ENCODE results near the gene EPX. TPM values are rescaled to one million over a fixed set of nuclear protein-coding genes. Genes with fewer than 3 reads are reported as not detected.

EPX gene
- total RNA-seq, 5 donors from 2014 or later (not counting 1 experiment from before 2014, with no cell fraction given): 0.13 TPM; not detected in 4

DNA sequence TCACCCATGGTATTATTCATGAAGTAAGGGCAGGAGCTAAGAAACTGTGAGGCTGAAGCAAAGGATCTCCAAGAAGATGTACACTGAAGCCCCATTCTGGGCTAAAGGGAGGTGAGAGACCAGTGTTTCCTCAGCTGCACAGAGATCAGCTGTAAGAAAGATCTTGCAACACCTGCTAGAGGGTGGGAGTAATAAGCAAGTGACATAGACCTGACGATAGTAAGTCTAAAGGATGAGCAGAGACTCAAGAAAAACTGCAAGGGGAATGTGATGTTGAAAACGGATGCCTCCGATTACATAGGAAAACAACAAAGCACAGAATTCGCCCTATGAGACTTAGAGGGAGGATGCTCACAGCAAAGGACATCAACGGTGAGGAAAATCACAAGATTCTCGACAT lies 25.8 kb upstream of the EPX start, which contains the start of gene OR4D2:
Gene OR4D2 (plus strand): TSS at position 301 of the 400 bp plus-strand sequence. CDS start 2,674 bp downstream, outside the sequence.
- Mint-ChIP-seq H3K4me1 (peaks cover 45 to 62% (median 57%) of the 10 kb centered on the region in 3 donors), H3K27me3 (peaks cover 0 to 3% of the 10 kb centered on the region in 2 donors), H3K36me3 (no peaks in the 10 kb centered on the region), H3K9me3 (peaks cover 0 to 5% (median 0%) of the 10 kb centered on the region in 3 donors), H3K4me3 (peak within 1 kb of the TSS in 1 of 3 donors; percentile 47), H3K27ac (peak within 1 kb of the TSS in 1 of 2 donors; percentile 74)
- Histone ChIP-seq H3K9me3 (no peaks in the 10 kb centered on the region), H3K4me3 (ENCODE audit: control insufficient read depth in 1 of 2, extremely low read depth in 1 of 2, low read length in 1 of 2) (no peak within 1 kb of the TSS), H3K27me3 (replicated peaks in 1 of 2; ENCODE audit: control insufficient read depth in 2 of 2, extremely low read depth in 1 of 2, insufficient read depth in 2 of 2, low read length in 1 of 2) (peaks cover 0 to 2% of the 10 kb centered on the region in 2 experiments), H3K36me3 (ENCODE audit: control insufficient read depth in 2 of 2, extremely low read depth in 1 of 2, insufficient read depth in 1 of 2, low read length in 1 of 2) (no peaks in the 10 kb centered on the region), H3K27ac (ENCODE audit: low read length) (no peak within 1 kb of the TSS), H3K4me1 (ENCODE audit: control insufficient read depth in 1 of 2, extremely low read depth in 1 of 2, insufficient read depth in 2 of 2, low read length in 2 of 2) (peaks cover 18 to 30% of the 10 kb centered on the region in 2 experiments)
- 82% methylated on average over 3 of the region's 6 CpGs for WGBS (ENCODE audit: insufficient coverage)
- DNase-seq: no peak
- CTCF ChIA-PET: interaction anchor here in 1 of 2 donors (0.6 kb wide), 1 partner anchor 418 kb away, joined by 10 read pairs; no protein-coding TSS in a partner anchor
- ATAC-seq (replicated peaks in 1 of 4): no peak
- POLR2A ChIA-PET: no interaction called here

DNA sequence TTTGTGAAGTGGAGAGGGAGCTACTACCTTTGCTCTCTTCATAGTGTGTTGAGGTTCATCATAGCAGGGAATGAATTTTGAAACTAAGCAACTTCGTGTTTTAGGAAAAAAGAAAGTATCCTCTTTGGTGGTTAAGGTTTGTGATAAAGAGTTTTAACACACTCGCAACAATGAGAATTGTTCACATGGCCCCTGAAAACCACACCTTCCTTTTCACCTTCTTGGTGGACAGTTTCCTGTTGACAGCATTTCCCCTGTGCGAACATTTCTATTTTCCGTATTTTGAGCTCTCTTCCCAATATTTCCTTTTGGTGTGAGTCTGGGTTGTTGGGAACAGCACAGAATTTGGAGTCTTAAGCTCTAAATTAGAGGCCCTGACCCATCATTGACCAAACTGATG lies 21.9 kb upstream of the EPX start:
- ChIA-PET CTCF (interaction anchor here (0.9 to 3.2 kb wide), 8 partner anchors 17 to 171 kb away, joined by 3 to 38 read pairs (median 4); no protein-coding TSS in a partner anchor), POLR2A (interaction anchor here (0.6 to 1.0 kb wide), 3 partner anchors 40 to 265 kb away, joined by 3 to 11 read pairs (median 4); no protein-coding TSS in a partner anchor)
- H3K9me3 ChIP-seq: no peaks in the 10 kb centered on the region
- WGBS (ENCODE audit: insufficient coverage): no CpG with 5 or more reads among the region's 4 CpGs
- DNase-seq (peak in 1 of 35 experiments; percentile 30), ATAC-seq (replicated peaks in 1 of 4) (peak in 2 of 4 experiments; percentile 49 to 67)
- peak overlapping the region; percentile 73 for H3K27ac ChIP-seq (ENCODE audit: low read length)
- Mint-ChIP-seq H3K4me1 (peaks cover 53 to 67% (median 61%) of the 10 kb centered on the region in 3 donors), H3K27ac (peak overlapping the region; percentile 94 to 98), H3K9me3 (peaks cover 0 to 5% (median 0%) of the 10 kb centered on the region in 3 donors), H3K4me3 (peak overlapping the region; percentile 0 to 73 (median 42)), H3K27me3 (peaks cover 1 to 3% of the 10 kb centered on the region in 2 donors), H3K36me3 (no peaks in the 10 kb centered on the region)
- H3K36me3 ChIP-seq (ENCODE audit: control insufficient read depth in 2 of 2, extremely low read depth in 1 of 2, insufficient read depth in 1 of 2, low read length in 1 of 2): no peaks in the 10 kb centered on the region
- H3K4me1 ChIP-seq (ENCODE audit: control insufficient read depth in 1 of 2, extremely low read depth in 1 of 2, insufficient read depth in 2 of 2, low read length in 2 of 2): peaks cover 23 to 39% of the 10 kb centered on the region in 2 experiments
- no peak overlapping the region for H3K4me3 ChIP-seq (ENCODE audit: control insufficient read depth in 1 of 2, extremely low read depth in 1 of 2, low read length in 1 of 2)
- peaks cover 0 to 3% of the 10 kb centered on the region in 2 experiments for H3K27me3 ChIP-seq (replicated peaks in 1 of 2; ENCODE audit: control insufficient read depth in 2 of 2, extremely low read depth in 1 of 2, insufficient read depth in 2 of 2, low read length in 1 of 2)

DNA sequence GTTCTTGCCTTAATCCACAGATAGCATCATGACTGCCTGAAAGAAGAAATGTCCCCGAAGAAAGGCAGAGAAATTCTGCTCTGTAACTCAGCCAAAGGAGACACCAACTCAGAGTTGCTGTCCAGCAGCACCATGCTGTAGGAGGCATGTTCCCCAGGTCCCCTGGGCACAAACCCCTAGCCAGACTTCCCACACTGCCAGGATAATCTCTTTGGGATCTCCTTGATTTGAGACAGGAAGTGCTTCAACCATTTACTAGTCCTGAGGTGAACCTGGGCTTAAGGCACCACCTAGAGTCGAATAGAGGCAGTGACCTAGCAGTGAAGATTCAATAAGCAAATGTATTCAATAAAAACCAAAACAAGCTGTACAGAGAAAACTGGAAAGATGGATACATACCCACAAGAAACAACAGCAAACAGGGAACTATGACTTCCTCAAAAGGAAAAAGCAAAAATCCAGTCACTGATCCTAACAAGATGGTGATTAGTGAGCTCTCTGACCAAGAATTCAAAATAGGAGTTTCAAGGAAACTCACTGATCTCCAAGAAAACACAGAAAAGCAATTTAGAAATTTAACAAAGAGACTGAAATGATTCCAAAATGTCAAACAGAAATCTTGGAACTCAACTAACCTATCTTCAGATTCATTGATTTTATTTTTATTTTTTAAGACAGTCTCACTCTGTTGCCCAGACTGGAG lies 20.0 kb upstream of the EPX start:
- Mint-ChIP-seq H3K36me3 (no peaks in the 10 kb centered on the region), H3K4me1 (peaks cover 42 to 49% (median 45%) of the 10 kb centered on the region in 3 donors), H3K9me3 (peaks cover 0 to 5% (median 0%) of the 10 kb centered on the region in 3 donors), H3K27me3 (peaks cover 6 to 9% of the 10 kb centered on the region in 2 donors), H3K27ac (peak overlapping the region; percentile 64 to 90), H3K4me3 (peak overlapping the region in 1 of 3 donors; percentile 44)
- no CpG with 5 or more reads among the region's 2 CpGs for WGBS (ENCODE audit: insufficient coverage)
- Histone ChIP-seq H3K4me3 (ENCODE audit: control insufficient read depth in 1 of 2, extremely low read depth in 1 of 2, low read length in 1 of 2) (no peak overlapping the region), H3K27ac (ENCODE audit: low read length) (peak overlapping the region; percentile 40), H3K4me1 (ENCODE audit: control insufficient read depth in 1 of 2, extremely low read depth in 1 of 2, insufficient read depth in 2 of 2, low read length in 2 of 2) (peaks cover 23 to 39% of the 10 kb centered on the region in 2 experiments), H3K36me3 (ENCODE audit: control insufficient read depth in 2 of 2, extremely low read depth in 1 of 2, insufficient read depth in 1 of 2, low read length in 1 of 2) (no peaks in the 10 kb centered on the region), H3K9me3 (no peaks in the 10 kb centered on the region), H3K27me3 (replicated peaks in 1 of 2; ENCODE audit: control insufficient read depth in 2 of 2, extremely low read depth in 1 of 2, insufficient read depth in 2 of 2, low read length in 1 of 2) (peaks cover 3 to 7% of the 10 kb centered on the region in 2 experiments)
- DNase-seq (peak in 33 of 35 experiments; percentile 12 to 80 (median 34)), ATAC-seq (replicated peaks in 1 of 4) (peak; percentile 76 to 92 (median 82))
- ChIA-PET POLR2A (interaction anchor here in 1 of 2 donors (0.5 kb wide), 1 partner anchor 89 kb away, joined by 5 read pairs; the partner anchor contains the start of gene DYNLL2), CTCF (interaction anchor here (0.6 to 3.2 kb wide), 10 partner anchors 9 to 478 kb away, joined by 3 to 38 read pairs (median 3); no protein-coding TSS in a partner anchor)

DNA sequence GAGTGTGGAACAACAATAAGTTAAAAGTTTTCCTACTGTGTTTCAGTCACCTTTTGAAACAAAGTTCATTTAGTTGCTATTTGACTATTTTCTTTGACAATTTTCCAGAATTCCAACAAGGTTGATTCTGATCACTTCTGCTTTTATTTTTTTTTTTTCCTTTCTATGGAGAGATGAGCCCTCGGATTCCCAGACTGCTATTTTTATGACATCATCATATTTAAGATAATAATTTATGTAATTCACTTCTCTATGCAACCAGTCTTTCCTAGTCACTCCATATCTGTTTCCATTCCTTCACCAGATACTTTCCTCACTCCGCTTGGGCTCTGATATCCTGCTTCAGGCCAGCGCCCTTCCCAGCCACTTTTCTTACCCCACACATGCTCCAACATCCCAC lies 17.7 kb upstream of the EPX start:
- no peak overlapping the region for H3K27ac Mint-ChIP-seq
- 63% methylated on average over 2 of the region's 3 CpGs for WGBS (ENCODE audit: insufficient coverage)
- peaks cover 8 to 9% of the 10 kb centered on the region in 2 donors for H3K27me3 Mint-ChIP-seq

DNA sequence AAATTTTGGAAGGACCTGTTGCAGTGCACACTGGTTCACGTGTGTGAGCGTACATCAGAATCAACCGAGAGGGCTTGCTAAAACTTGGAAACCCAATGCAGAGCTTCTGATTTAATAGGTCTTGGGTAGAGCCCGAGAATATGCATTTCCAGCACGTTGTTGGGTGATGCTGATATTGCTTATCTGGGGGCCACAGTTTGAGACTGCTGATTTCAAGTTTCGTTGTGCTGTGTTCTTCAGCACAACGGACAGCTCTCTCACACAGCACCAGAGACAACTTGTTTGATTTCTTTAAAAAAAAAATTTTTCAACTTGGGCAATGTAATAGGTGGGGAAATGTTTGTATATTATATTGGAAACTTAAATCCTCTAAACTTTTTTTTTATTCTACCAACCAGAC lies 16.3 kb upstream of the EPX start:
- H3K27ac ChIP-seq (ENCODE audit: low read length): no peak overlapping the region
- no peak overlapping the region for H3K4me3 Mint-ChIP-seq
- H3K9me3 Mint-ChIP-seq: no peaks in the 10 kb centered on the region
- H3K27me3 ChIP-seq (replicated peaks in 1 of 2; ENCODE audit: control insufficient read depth in 2 of 2, extremely low read depth in 1 of 2, insufficient read depth in 2 of 2, low read length in 1 of 2): peaks cover 3 to 7% of the 10 kb centered on the region in 2 experiments
- 51% methylated on average over 4 of the region's 7 CpGs for WGBS (ENCODE audit: insufficient coverage)
- H3K27ac Mint-ChIP-seq: no peak overlapping the region
- H3K36me3 ChIP-seq (ENCODE audit: control insufficient read depth in 2 of 2, extremely low read depth in 1 of 2, insufficient read depth in 1 of 2, low read length in 1 of 2): no peaks in the 10 kb centered on the region
- DNase-seq (peak in 1 of 35 experiments; percentile 31), ATAC-seq (replicated peaks in 1 of 4) (no peak)
- no peaks in the 10 kb centered on the region for H3K36me3 Mint-ChIP-seq
- ChIA-PET CTCF (no interaction called here), POLR2A (interaction anchor here in 1 of 2 donors (0.6 kb wide), 1 partner anchor 68 kb away, joined by 3 read pairs; no protein-coding TSS in a partner anchor)
- peaks cover 9 to 11% of the 10 kb centered on the region in 2 experiments for H3K4me1 ChIP-seq (ENCODE audit: control insufficient read depth in 1 of 2, extremely low read depth in 1 of 2, insufficient read depth in 2 of 2, low read length in 2 of 2)
- H3K4me1 Mint-ChIP-seq: peaks cover 15% of the 10 kb centered on the region in 3 donors
- H3K4me3 ChIP-seq (ENCODE audit: control insufficient read depth in 1 of 2, extremely low read depth in 1 of 2, low read length in 1 of 2): no peak overlapping the region
- peaks cover 8 to 9% of the 10 kb centered on the region in 2 donors for H3K27me3 Mint-ChIP-seq
- H3K9me3 ChIP-seq: no peaks in the 10 kb centered on the region

More for the DNA sequence above, 17.7 kb upstream of the EPX start:
- Histone ChIP-seq H3K27ac (ENCODE audit: low read length) (no peak overlapping the region), H3K4me3 (ENCODE audit: control insufficient read depth in 1 of 2, extremely low read depth in 1 of 2, low read length in 1 of 2) (no peak overlapping the region), H3K9me3 (no peaks in the 10 kb centered on the region), H3K36me3 (ENCODE audit: control insufficient read depth in 2 of 2, extremely low read depth in 1 of 2, insufficient read depth in 1 of 2, low read length in 1 of 2) (no peaks in the 10 kb centered on the region), H3K27me3 (replicated peaks in 1 of 2; ENCODE audit: control insufficient read depth in 2 of 2, extremely low read depth in 1 of 2, insufficient read depth in 2 of 2, low read length in 1 of 2) (peaks cover 3 to 7% of the 10 kb centered on the region in 2 experiments), H3K4me1 (ENCODE audit: control insufficient read depth in 1 of 2, extremely low read depth in 1 of 2, insufficient read depth in 2 of 2, low read length in 2 of 2) (peaks cover 18 to 21% of the 10 kb centered on the region in 2 experiments)
- Mint-ChIP-seq H3K4me1 (peaks cover 26 to 29% (median 27%) of the 10 kb centered on the region in 3 donors), H3K36me3 (no peaks in the 10 kb centered on the region), H3K9me3 (no peaks in the 10 kb centered on the region), H3K4me3 (no peak overlapping the region)
- CTCF ChIA-PET: interaction anchor here (0.5 to 0.6 kb wide), 2 partner anchors 183 to 361 kb away, joined by 3 read pairs; no protein-coding TSS in a partner anchor
- DNase-seq (no peak), ATAC-seq (replicated peaks in 1 of 4) (no peak)
- POLR2A ChIA-PET: no interaction called here

DNA sequence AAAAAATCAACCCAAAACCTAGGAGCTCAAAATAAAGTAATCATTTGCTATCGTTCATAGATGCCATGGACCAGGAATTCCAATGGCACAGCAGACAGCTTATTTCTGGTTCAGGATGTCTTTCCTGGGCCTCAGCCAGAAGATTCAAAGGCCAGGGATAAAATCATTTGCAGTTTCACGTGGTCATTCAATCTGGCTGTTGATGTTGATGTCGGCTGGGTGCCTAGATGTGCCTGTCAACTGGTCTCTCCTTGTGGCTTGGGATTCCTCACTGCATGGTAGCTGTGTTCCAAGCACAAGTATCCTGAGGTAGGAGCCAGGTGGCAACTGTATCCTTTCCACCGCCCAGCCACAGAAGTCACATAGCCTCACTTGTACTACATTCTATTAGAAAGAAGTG lies 10.7 kb upstream of the EPX start:
- ATAC-seq (replicated peaks in 1 of 4): no peak
- H3K27me3 ChIP-seq (replicated peaks in 1 of 2; ENCODE audit: control insufficient read depth in 2 of 2, extremely low read depth in 1 of 2, insufficient read depth in 2 of 2, low read length in 1 of 2): peaks cover 0 to 5% of the 10 kb centered on the region in 2 experiments
- H3K27ac Mint-ChIP-seq: no peak overlapping the region
- H3K4me3 ChIP-seq (ENCODE audit: control insufficient read depth in 1 of 2, extremely low read depth in 1 of 2, low read length in 1 of 2): no peak overlapping the region
- H3K9me3 ChIP-seq: no peaks in the 10 kb centered on the region
- H3K4me1 ChIP-seq (ENCODE audit: control insufficient read depth in 1 of 2, extremely low read depth in 1 of 2, insufficient read depth in 2 of 2, low read length in 2 of 2): no peaks in the 10 kb centered on the region
- no peak for DNase-seq
- H3K9me3 Mint-ChIP-seq: no peaks in the 10 kb centered on the region
- CTCF ChIA-PET: interaction anchor here in 1 of 2 donors (1.0 to 1.5 kb wide), 2 partner anchors 9 to 26 kb away, joined by 3 read pairs; no protein-coding TSS in a partner anchor
- H3K36me3 Mint-ChIP-seq: no peaks in the 10 kb centered on the region
- H3K4me3 Mint-ChIP-seq: no peak overlapping the region
- no peaks in the 10 kb centered on the region for H3K36me3 ChIP-seq (ENCODE audit: control insufficient read depth in 2 of 2, extremely low read depth in 1 of 2, insufficient read depth in 1 of 2, low read length in 1 of 2)
- no peak overlapping the region for H3K27ac ChIP-seq (ENCODE audit: low read length)
- H3K4me1 Mint-ChIP-seq: peaks cover 4 to 9% (median 4%) of the 10 kb centered on the region in 3 donors
- POLR2A ChIA-PET: no interaction called here
- peaks cover 5 to 6% of the 10 kb centered on the region in 2 donors for H3K27me3 Mint-ChIP-seq
- WGBS (ENCODE audit: insufficient coverage): 71% methylated on average over 3 of the region's 4 CpGs

Measured in T-cell (primary cell).